ENCODE results near the gene TSPAN14.

GRCh38 chr10:80411267-80411668 lies 42.8 kb upstream of the TSPAN14 start:
- TF ChIP-seq, protein P1, sequence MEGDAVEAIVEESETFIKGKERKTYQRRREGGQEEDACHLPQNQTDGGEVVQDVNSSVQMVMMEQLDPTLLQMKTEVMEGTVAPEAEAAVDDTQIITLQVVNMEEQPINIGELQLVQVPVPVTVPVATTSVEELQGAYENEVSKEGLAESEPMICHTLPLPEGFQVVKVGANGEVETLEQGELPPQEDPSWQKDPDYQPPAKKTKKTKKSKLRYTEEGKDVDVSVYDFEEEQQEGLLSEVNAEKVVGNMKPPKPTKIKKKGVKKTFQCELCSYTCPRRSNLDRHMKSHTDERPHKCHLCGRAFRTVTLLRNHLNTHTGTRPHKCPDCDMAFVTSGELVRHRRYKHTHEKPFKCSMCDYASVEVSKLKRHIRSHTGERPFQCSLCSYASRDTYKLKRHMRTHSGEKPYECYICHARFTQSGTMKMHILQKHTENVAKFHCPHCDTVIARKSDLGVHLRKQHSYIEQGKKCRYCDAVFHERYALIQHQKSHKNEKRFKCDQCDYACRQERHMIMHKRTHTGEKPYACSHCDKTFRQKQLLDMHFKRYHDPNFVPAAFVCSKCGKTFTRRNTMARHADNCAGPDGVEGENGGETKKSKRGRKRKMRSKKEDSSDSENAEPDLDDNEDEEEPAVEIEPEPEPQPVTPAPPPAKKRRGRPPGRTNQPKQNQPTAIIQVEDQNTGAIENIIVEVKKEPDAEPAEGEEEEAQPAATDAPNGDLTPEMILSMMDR (IDR thresholded peaks at IDR 0.05 in 2 of 3, conservative IDR thresholded peaks at IDR 0.05 in 1 of 3; ENCODE audit: control insufficient read depth in 2 of 3, extremely low read depth in 1 of 3, insufficient read depth in 1 of 3, low read depth in 3 of 3, low read length in 3 of 3) = no peak
- no peak for TF ChIP-seq EZH2 (IDR thresholded peaks at IDR 0.05; ENCODE audit: borderline replicate concordance, control insufficient read depth, low read depth, low read length)
- TF ChIP-seq SUPT20H (IDR thresholded peaks at IDR 0.05; ENCODE audit: borderline replicate concordance, control insufficient read depth, low read depth, low read length) = no peak
- no peak for TF ChIP-seq ZNF274 (IDR thresholded peaks at IDR 0.05; ENCODE audit: insufficient read depth, insufficient read length)
- no peak for TF ChIP-seq SIN3A (IDR thresholded peaks at IDR 0.05; ENCODE audit: low read depth, low read length)
- TF ChIP-seq RFX5 (IDR thresholded peaks at IDR 0.05; ENCODE audit: low read depth, low read length) = no peak
- no peak for TF ChIP-seq EGR1 (IDR thresholded peaks at IDR 0.05; ENCODE audit: borderline replicate concordance in 1 of 2, low read depth in 2 of 2, low read length in 2 of 2)
- TF ChIP-seq SREBF2 (IDR thresholded peaks at IDR 0.05; ENCODE audit: low read length) = no peak
